HFF-Myc (cell line): ENCODE data around the gene RPS6KA2.

Experiments
- DNase-seq: peaks from one replicate; pipeline ENCODE4 v3.0.0-alpha.2; 2011; ENCODE audit warnings: low read depth; ENCODE audit errors: extremely low read depth
- H3K4me3 ChIP-seq: replicated peaks from 2 replicates; pipeline ENCODE4 v1.5.1; 2011; ENCODE audit warnings: low read depth, mild to moderate bottlenecking, control low read depth, low read length
- TF ChIP-seq, protein P1 (sequence below): IDR thresholded peaks from 2 replicates; pipeline ENCODE4 v1.5.1; 2012; ENCODE audit warnings: mild to moderate bottlenecking, low read depth, low read length, control low read depth; ENCODE audit errors: missing control alignments

The RPS6KA2 gene

DNA sequence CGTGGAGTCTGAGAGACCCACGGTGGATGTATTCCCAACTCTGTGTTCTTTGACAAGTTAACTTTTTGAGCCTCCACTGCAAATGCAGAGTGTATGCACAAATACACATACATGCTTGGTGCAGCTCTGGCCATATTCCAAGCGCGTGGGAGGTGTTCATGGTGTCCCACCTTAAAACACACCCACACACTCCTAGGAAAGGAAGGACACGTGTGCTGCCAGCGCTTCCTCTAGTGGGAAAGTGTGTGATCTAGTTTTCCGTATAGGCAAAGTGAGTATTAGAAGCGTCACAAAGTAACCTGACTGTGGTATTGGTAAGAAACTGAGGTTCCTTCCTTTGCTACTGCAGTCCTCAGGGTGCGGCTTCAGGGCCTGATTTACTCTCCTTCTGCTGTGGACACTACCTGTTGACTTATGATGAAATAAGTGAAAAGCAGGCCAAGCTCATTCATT is 208.3 kb downstream of the RPS6KA2 start:
- H3K4me3 ChIP-seq, result no peak overlapping the region
- TF ChIP-seq, protein P1, sequence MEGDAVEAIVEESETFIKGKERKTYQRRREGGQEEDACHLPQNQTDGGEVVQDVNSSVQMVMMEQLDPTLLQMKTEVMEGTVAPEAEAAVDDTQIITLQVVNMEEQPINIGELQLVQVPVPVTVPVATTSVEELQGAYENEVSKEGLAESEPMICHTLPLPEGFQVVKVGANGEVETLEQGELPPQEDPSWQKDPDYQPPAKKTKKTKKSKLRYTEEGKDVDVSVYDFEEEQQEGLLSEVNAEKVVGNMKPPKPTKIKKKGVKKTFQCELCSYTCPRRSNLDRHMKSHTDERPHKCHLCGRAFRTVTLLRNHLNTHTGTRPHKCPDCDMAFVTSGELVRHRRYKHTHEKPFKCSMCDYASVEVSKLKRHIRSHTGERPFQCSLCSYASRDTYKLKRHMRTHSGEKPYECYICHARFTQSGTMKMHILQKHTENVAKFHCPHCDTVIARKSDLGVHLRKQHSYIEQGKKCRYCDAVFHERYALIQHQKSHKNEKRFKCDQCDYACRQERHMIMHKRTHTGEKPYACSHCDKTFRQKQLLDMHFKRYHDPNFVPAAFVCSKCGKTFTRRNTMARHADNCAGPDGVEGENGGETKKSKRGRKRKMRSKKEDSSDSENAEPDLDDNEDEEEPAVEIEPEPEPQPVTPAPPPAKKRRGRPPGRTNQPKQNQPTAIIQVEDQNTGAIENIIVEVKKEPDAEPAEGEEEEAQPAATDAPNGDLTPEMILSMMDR, result no peak
- no peak for DNase-seq

DNA sequence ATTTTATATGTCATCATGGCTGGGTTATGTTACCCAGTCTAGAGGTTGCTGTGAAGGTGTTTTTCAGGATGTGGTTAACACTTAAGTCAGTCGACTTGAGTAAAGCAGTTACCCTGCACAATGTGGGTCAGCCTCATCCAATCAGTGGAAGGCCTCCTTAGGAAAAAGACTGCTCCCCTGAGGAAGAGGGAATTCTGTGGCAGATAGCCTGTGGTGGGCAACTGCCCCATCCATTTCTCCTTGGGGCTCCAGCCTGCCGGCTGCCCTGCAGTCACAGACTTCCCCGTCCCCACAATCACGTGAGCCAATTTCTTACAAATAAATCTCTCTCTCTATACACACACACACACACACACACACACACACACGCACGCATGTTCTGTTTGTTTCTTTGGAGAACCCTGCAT is 209.8 kb downstream of the RPS6KA2 start:
- no peak overlapping the region for H3K4me3 ChIP-seq
- DNase-seq, result no peak
- TF ChIP-seq, protein P1, result no peak

DNA sequence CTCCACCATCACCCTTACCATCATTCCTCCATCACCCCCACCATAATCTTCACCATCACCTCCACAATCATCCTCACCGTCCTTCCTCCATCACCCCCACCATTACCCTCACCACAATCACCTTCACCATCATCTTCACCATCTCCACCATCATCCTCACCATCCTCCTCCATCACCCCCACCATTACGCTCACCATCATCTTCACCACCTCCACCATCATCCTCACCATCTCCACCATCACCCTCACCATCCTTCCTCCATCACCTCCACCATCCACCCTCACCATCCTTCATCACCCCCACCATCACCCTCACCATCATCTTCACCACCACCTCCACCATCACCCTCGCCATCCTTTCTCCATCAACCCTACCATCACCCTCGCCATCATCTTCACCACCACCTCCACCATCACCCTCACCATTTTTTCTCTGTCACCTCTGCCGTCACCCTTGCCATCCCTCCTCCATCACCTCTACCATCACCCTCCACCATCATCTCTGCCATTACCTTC is 211.2 kb downstream of the RPS6KA2 start:
- TF ChIP-seq, protein P1, result no peak
- no peak for DNase-seq
- no peak overlapping the region for H3K4me3 ChIP-seq

DNA sequence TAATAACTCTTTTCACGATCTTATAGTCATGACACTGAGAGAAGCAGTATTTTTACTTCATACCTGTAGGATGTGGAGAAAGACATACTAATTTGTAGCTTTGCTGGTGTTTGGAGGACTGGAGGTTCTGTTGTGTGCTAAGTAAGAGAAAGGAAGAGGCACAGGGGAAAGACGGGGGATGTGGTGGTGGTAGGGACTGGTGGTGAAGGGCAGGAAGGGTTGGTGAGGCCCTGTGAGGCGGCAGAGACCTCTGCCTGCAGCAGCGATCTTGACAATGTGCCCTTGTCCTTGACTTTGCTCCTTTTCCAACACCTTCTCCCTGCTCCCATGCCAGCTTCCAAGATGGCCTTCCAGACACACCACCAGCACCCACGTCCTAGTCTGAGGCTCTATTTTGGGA is 211.7 kb downstream of the RPS6KA2 start:
- TF ChIP-seq, protein P1, result no peak
- DNase-seq, result no peak

DNA sequence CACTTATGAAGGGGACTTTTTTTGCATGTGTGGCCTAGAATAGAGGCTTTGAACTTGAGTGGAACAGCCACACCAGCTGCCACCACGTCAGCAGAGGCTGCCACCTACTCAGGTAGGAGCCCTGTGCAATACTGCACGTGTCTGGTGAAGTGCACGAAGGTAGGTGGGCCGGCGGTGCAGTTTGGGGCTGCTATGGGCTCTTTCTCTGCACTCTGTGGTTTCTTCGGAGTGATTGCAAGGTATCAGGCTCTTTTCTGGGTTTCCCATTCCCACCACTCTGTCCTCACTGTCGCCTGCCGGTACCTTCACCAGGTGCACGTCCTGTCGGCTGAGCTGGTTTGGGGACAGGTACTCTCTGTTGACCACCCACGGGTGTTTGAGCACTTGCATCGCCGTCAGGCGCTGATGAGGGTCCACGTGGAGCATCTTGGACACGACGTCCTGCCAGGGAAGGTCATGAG is 213.5 kb downstream of the RPS6KA2 start:
- DNase-seq, result no peak
- no peak overlapping the region for H3K4me3 ChIP-seq
- TF ChIP-seq, protein P1, result no peak

More for the DNA sequence above, 211.7 kb downstream of the RPS6KA2 start:
- H3K4me3 ChIP-seq, result no peak overlapping the region

DNA sequence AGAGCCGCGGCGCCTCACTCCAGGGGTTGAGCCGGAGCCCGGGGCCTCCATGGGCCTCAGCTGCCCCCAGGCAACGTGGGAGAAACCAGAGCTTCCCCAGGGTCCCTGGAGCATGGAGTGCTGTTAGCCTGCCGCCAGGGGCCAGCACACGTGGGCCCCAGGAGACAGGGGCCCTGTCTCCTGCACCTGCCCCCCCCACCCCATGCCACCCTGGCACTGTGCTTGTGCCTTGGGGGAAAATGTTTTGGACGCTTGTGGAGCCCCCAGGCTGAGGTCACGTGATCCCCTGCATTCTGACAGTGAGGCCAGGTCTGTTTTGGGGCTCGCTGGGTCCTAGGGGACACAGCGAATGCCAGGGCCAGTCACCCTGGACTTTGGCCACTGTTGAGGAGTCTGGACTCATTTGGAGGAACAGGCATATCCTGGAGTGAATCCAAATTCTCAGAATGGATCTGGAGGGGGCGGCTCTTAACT is 214.1 kb downstream of the RPS6KA2 start:
- TF ChIP-seq, protein P1, result no peak
- H3K4me3 ChIP-seq, result no peak overlapping the region
- DNase-seq, result no peak

DNA sequence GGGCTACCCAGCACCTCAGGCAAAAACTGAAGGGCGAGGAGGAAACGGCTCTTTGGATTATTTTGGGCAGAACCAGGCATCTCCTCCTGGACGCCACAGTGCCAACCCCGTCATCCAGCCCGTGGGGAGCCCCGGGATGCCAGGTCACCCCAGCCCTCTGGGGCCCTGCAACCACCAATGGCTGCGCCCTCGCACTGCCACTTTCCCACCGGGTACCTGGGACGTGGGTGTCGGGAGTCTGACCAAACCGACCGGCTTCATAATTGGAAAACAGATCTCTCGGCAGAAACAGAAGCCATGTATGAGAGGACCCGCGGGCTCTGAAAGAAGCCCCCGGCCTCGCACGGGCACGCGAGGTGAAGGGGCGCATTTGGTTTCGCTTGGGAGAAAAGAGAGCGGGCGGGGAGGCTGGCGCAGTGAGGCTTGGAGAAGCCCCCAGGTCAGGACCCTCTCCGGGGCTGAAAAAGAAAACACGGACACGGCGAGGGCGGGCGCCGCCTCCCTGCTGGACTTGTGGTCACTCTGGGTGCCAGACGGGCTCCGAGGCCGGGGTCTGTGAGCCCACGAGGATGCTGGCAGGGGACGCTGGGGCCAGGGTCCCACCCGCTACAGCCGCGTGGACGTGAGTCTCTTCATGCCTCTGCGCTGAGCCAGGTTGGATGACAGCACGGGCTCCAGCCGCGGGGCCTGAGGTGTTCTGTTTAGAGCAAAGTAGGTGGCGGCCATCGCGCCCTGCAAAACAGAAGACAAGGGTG is 214.7 kb downstream of the RPS6KA2 start:
- TF ChIP-seq, protein P1, result no peak
- no peak for DNase-seq
- H3K4me3 ChIP-seq, result no peak overlapping the region
